AG09319 (cell line): ENCODE data around the gene FYTTD1.

Source experiments
- DNase-seq: peaks from one replicate; pipeline ENCODE4 v3.0.0-alpha.2; 2010; ENCODE audit warnings: low read depth; ENCODE audit errors: extremely low read depth
- TF ChIP-seq, protein P1 (sequence below): IDR thresholded peaks from 2 replicates; pipeline ENCODE4 v1.5.1; 2011; ENCODE audit warnings: low read depth, mild to moderate bottlenecking, inconsistent platforms, low read length, moderate library complexity

The FYTTD1 gene

GRCh38 chr3:197784019-197784585 is 34.4 kb downstream of the FYTTD1 start:
- TF ChIP-seq, protein P1, sequence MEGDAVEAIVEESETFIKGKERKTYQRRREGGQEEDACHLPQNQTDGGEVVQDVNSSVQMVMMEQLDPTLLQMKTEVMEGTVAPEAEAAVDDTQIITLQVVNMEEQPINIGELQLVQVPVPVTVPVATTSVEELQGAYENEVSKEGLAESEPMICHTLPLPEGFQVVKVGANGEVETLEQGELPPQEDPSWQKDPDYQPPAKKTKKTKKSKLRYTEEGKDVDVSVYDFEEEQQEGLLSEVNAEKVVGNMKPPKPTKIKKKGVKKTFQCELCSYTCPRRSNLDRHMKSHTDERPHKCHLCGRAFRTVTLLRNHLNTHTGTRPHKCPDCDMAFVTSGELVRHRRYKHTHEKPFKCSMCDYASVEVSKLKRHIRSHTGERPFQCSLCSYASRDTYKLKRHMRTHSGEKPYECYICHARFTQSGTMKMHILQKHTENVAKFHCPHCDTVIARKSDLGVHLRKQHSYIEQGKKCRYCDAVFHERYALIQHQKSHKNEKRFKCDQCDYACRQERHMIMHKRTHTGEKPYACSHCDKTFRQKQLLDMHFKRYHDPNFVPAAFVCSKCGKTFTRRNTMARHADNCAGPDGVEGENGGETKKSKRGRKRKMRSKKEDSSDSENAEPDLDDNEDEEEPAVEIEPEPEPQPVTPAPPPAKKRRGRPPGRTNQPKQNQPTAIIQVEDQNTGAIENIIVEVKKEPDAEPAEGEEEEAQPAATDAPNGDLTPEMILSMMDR, result no peak
- DNase-seq, result no peak

GRCh38 chr3:197787412-197787811 is 37.7 kb downstream of the FYTTD1 start:
- DNase-seq, result no peak
- TF ChIP-seq, protein P1, result no peak

DNA sequence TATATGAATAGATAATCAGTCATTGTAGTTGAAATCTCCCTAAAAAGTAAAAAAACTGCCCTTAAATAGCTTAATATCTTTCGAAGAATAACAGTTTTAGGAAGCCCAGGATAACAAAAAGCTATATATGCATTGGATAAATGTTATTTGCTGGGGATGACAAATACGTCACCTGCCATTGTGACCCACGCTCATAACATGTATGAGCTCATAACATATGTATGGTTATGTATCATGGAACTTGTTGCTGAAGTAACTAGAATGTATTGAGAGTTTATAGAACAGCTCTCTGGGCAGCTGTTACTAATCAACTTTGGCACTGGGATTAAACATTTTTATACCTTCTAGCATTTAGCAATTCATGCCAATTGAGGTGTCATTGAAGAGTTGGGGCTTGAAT is 39.6 kb downstream of the FYTTD1 start:
- TF ChIP-seq, protein P1, result no peak
- no peak for DNase-seq

DNA sequence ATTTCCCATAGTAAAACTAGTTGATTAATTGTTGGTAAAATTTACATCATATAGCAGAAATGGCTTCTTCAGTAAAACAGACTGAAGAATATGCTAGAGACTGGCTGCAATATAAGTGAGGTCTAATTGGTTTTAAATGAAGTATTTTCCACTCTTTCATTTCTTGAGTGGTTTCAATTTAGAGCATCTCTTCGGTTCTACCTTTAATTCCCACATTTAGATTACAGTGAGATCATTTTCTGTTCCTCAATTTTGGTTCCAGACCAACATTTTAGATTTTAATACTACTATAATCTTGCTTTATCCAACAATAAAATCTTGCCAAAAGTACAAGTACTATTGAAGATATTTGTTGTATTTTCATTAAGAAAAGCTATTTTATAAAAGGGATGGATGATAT is 40.4 kb downstream of the FYTTD1 start:
- DNase-seq, result no peak
- TF ChIP-seq, protein P1, result no peak

DNA sequence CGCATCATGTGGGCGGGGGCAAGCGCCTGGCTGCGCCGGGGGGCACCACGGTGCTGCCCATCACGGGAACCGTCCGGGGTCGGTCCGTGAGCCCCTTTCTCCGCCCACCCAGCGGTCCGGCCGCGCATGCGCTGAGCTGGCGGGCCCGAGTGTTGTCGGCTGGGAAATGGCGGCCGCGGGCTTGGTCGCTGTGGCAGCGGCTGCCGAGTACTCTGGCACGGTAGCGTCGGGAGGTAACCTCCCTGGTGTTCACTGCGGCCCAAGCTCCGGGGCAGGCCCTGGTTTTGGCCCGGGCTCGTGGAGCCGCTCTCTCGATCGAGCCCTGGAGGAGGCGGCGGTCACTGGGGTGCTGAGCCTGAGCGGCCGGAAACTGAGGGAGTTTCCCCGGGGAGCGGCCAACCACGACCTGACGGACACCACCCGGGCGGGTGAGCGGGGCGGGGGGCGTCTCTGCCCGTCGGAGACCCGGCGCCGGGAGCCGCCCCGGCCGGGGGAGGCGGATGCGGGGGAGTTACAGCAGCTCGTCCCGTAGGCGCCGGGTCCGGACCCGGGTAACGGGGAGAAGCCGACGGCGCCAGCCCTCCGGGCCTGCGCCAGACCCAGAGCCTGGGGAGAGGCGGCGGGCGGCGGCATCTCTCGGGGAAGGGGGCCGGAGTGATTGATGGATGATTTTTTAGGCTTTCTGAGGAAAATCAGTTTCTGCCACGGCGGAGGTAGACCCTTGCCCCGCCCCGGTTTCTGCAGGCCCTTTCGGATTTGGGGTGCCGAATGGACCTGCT is 41.6 kb downstream of the FYTTD1 start, which contains the start of gene LRCH3:
LRCH3 (plus strand) TSS at position 142 of the 779 bp plus-strand sequence; CDS start at position 167, 25 bp downstream.
- TF ChIP-seq, protein P1, result no peak
- peak; percentile 41 for DNase-seq

DNA sequence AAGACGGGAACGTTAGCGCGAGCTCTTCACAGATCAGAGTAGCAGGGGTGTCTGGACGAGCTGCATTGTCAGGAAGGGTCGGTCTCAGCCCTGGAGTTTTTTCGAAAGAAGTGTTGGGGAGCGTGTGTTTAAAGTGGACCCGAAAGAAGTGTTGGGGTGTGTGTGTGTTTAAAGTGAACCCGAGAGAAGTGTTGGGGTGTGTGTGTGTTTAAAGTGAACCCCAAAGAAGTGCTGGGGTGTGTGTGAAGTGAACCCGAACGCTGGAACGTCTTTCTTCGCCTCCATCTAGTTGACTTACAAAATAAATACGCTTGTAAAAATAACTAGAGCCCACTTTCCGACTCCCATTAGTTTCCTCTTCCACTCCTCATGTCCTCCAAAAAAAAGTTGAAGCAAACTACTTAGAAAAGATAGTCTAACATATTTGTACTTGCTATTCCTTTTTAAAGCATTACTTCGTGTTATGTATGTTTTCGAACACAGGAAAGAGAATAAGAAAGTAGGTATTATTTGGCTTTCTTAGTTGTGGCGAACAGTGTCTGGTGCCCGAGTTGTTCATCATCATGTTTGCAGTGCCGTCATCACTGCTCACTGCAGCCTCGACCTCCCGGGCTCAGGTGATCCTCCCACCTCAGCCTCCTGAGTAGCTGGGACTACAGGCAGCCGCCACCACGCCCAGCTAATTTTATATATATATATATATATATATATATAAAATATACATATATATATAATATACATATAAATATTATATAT is 42.4 kb downstream of the FYTTD1 start:
- TF ChIP-seq, protein P1, result no peak
- no peak for DNase-seq

GRCh38 chr3:197793247-197793646 is 43.6 kb downstream of the FYTTD1 start:
- no peak for DNase-seq
- TF ChIP-seq, protein P1, result no peak
